GM12892 (cell line): ENCODE data around the gene SLC4A8.

Source experiments
- POLR2A ChIP-seq: IDR thresholded peaks from 2 replicates; pipeline ENCODE4 v1.6.1; 2011; ENCODE audit warnings: low read depth, low read length, control low read depth
- TAF1 ChIP-seq: IDR thresholded peaks from 2 replicates; pipeline ENCODE4 v1.6.1; 2011; ENCODE audit warnings: low read depth, mild to moderate bottlenecking, control low read depth, low read length, borderline replicate concordance

DNA sequence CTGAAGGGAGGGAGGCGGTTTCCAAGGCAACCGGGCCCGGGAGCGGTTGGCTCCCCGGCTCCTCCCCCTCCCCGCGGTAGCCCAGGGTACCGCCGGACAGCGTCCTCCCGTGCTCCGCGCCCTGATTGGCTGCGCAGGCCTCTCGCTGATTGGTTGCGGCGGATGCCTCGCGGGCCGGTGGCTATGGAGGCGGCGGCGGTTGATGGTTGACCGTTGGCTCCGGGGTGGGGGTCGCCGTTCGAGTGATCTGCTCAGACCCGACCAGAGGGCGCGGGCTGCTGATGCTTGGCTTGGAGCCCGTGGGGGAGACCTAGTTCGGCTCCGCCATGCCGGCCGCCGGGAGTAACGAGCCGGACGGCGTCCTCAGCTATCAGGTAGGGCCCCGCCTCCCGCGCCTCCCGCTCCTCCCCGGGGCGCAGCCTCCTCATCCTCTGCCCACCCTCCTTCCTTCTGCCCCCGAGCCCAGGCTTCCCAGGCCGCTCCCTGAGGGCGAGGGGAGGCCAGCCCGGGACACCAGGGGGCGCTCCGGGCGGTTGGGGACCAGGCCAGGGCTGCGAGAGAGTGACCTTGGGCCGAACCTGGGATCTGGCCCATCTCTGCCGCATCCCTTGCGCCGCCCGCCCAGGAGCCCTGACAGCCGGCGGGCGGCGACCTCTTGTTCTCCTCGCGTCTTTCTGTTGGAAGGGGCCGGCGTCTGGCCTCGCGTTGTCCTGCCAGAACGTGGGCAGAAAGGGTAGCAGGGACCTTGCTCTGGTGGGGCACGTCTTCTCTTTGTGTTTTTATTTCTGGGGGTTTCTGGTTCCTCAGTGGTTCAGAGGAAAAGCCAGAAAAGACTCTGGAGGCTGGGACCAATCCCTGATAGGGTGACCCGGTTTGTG is at the start of gene SLC4A8:
- TF ChIP-seq POLR2A (no peak), TAF1 (no peak)
